Spleen (tissue), 11 donors: ENCODE results near the gene STOML2. TPM values are rescaled to one million over a fixed set of nuclear protein-coding genes. Genes with fewer than 3 reads are reported as not detected.
A peak's percentile ranks its signal among the peaks of the same experiment; 100 is the strongest.

Experiments
- DNase-seq: peaks from one replicate; pipeline ENCODE4 v3.0.0-alpha.2; 2020
- H3K27ac ChIP-seq, 8 donors: fragments of 200-600 bp; sonication (generic) in 7 of 8; 1 replicate in 4 of 8; 2 replicates in 4 of 8; pipeline versions ENCODE4 v1.5.0 to v1.8.0; 2016 to 2021; ENCODE audit warnings: inconsistent platforms in 4 of 8, mild to moderate bottlenecking in 4 of 8, moderate library complexity in 1 of 8
- H3K27me3 ChIP-seq, 7 donors: fragments of 200-600 bp; sonication (generic) in 6 of 7; replicated peaks in 1 of 7; 1 replicate in 4 of 7; 2 replicates in 3 of 7; pipeline versions ENCODE4 v1.5.0 to v1.8.0; 2016 to 2021; ENCODE audit warnings: inconsistent platforms in 3 of 7, mild to moderate bottlenecking in 1 of 7
- H3K36me3 ChIP-seq, 6 donors: fragments of 200-600 bp; sonication (generic) in 5 of 6; 1 replicate in 4 of 6; 2 replicates in 2 of 6; pipeline versions ENCODE4 v1.5.0 to v1.8.0; 2016 to 2021; ENCODE audit warnings: inconsistent platforms in 2 of 6
- H3K4me1 ChIP-seq, 6 donors: fragments of 200-600 bp; sonication (generic) in 5 of 6; 1 replicate in 3 of 6; 2 replicates in 3 of 6; pipeline versions ENCODE4 v1.5.0 to v1.8.0; 2016 to 2021; ENCODE audit warnings: inconsistent platforms in 3 of 6
- H3K4me3 ChIP-seq, 8 donors: fragments of 200-600 bp; sonication (generic) in 7 of 8; 1 replicate in 4 of 8; 2 replicates in 4 of 8; pipeline versions ENCODE4 v1.5.0 to v1.8.0; 2016 to 2021; ENCODE audit warnings: inconsistent platforms in 4 of 8, mild to moderate bottlenecking in 4 of 8, moderate library complexity in 2 of 8
- H3K9me3 ChIP-seq, 8 donors: fragments of 200-600 bp; sonication (generic) in 7 of 8; 1 replicate in 4 of 8; 2 replicates in 4 of 8; pipeline versions ENCODE4 v1.5.0 to v1.8.0; 2016 to 2021; ENCODE audit warnings: inconsistent platforms in 4 of 8
- POLR2A ChIP-seq, 3 donors: fragments of 450-650 bp; IDR thresholded peaks; one replicate each; pipeline ENCODE4 v1.5.1; 2017; ENCODE audit warnings: antibody characterized with exemption in 3 of 3, mild to moderate bottlenecking in 1 of 3
- POLR2AphosphoS5 ChIP-seq, 3 donors: sonication (generic); formaldehyde crosslinking; IDR thresholded peaks; one replicate each; pipeline ENCODE4 v1.5.1; 2017; ENCODE audit warnings: antibody characterized with exemption in 3 of 3
- WGBS, 5 donors: extraction: QIAGEN DNeasy Blood & Tissue Kit in 3 of 5; methylation state at CpG; one replicate each; pipeline versions ENCODE4 v1.1.5 to v1.1.7; 2013 to 2018; 5-methylcytosine and 5-hydroxymethylcytosine counted together
- intact Hi-C: fragments of 100-400 bp; cut with DNase I; formaldehyde crosslinking; loops from one replicate; pipeline ENCODE4 v1.15.0; 2023; ENCODE audit warnings: low total_unique reads
- polyA plus RNA-seq, 3 donors: library from polyadenylated mRNA; stranded (reverse); fragments of 200-250 nt; gene quantifications; one replicate each; pipeline ENCODE4 v1.2.1, GENCODE V29; 2013
- total RNA-seq, 7 donors: library from RNA; depleted of rRNA in 3 of 7; stranded (reverse); fragments of >200 nt in 3 of 7; fragmentation: NEBNext Ultra II Directional in 4 of 7; extraction: Animal tissue kit (Norgen Biotek cat#: 25700) in 4 of 7; gene quantifications; one replicate each; pipeline versions ENCODE4 v1.1.0 to v1.2.1, GENCODE V29; 2016 to 2021
- TF ChIP-seq, protein P1 (sequence below), 11 experiments: fragments of 200-600 bp in 7 of 11; fragments of 450-650 bp in 4 of 11; sonication (generic) in 4 of 11; IDR thresholded peaks in 8 of 11; conservative IDR thresholded peaks in 3 of 11; 1 replicate in 7 of 11; 2 replicates in 4 of 11; pipeline versions ENCODE4 v1.4.0 to v1.8.0; 2016 to 2021; ENCODE audit warnings: antibody characterized with exemption in 11 of 11, inconsistent platforms in 4 of 11, mild to moderate bottlenecking in 1 of 11
- donor health status: healthy with polysubstance abuse.
- donor health status: DM: no; HTN: no; CAD: no; lungs with moderate emphysema.
- donor health status: DM: no; HTN: no; CAD: no.
- donor health status: Bipolar disorder and iron deficiency.
- donor health status: healthy.
- donor health status: DM: no; HTN: no; CAD: no.
- donor health status: DM: yes; HTN: yes; CAD: no.

Gene STOML2
- total and polyA plus RNA-seq, 10 donors, result 54.2 to 80.7 (median 59.6) TPM

DNA sequence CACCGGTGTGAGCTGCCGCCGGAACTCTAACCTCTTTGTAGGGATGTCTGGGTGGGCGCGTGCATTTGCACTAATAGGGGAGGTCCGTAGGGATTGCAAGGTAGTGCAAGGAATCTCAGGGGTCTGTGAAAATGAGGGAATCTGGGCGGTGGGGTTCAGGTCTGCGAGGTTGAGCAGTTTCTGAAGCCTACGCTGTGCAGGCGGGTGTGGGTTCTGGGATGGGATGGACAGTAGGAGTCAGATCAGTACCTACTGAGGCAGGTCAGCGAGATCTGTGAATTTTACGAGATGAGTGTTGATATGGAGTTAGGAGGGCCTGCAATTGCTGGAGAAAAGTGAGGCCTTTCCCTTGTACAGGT, 13.6 kb upstream of the STOML2 start:
- no peak for DNase-seq

DNA sequence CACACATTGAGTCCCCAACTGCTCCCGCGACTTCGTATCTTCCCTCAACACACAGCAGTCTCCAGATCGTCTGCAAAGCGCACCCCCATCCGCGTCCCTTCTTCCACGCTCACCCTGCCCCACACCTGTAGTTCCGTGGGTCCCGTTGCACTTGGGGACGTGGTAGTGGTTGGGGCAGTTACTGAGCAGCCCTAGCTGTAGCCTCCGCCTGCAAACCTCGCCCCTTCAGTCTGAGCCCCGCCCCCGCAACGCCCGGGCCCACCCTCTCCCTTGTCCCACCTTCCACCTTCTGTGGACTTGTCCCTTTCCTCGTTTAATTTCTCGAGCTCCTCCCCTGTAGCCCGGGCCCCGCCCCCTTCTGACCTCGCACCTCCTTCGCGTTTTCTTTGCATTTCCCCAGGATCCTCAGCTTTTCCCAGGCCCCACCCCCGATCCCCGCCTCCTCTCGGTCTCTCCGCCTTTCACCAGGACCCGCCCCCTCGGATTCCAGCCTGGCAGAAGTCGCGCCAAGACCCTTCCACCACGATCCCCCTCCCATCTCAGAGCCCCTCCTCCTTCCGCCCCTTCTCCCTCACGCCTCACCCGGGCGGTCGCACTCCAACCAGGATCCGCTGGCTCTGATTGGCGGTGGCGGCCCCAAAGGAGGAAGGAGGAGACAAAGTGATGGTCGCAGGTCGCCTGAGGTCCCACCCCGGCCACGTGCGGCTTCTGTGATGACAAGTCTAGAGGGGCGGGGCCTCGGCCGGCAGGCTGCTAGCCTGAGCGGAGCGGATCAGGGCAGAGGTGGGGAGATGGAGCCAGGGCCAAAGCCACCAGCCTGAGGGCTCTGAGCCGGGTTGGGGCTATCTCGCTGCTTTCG, 13.0 kb upstream of the STOML2 start, which contains the start of gene ATOSB:
Gene ATOSB (minus strand): TSS at position 183 of the 859 bp plus-strand sequence. CDS start 7,588 bp downstream, outside the sequence.
- H3K27me3 ChIP-seq, result no peaks in the 10 kb centered on the region
- H3K4me3 ChIP-seq, result peak within 1 kb of the TSS; percentile 56 to 88 (median 65)
- no peaks in the 10 kb centered on the region for H3K9me3 ChIP-seq
- 0 to 1% (median 0%) methylated on average over 50 to 54 of the region's 54 CpGs for WGBS, 5 donors
- H3K4me1 ChIP-seq, result peaks cover 34 to 64% (median 53%) of the 10 kb centered on the region in 6 donors
- no peaks in the 10 kb centered on the region for H3K36me3 ChIP-seq
- TF ChIP-seq, protein P1, sequence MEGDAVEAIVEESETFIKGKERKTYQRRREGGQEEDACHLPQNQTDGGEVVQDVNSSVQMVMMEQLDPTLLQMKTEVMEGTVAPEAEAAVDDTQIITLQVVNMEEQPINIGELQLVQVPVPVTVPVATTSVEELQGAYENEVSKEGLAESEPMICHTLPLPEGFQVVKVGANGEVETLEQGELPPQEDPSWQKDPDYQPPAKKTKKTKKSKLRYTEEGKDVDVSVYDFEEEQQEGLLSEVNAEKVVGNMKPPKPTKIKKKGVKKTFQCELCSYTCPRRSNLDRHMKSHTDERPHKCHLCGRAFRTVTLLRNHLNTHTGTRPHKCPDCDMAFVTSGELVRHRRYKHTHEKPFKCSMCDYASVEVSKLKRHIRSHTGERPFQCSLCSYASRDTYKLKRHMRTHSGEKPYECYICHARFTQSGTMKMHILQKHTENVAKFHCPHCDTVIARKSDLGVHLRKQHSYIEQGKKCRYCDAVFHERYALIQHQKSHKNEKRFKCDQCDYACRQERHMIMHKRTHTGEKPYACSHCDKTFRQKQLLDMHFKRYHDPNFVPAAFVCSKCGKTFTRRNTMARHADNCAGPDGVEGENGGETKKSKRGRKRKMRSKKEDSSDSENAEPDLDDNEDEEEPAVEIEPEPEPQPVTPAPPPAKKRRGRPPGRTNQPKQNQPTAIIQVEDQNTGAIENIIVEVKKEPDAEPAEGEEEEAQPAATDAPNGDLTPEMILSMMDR (IDR thresholded peaks at IDR 0.05 in 8 of 11, conservative IDR thresholded peaks at IDR 0.05 in 3 of 11), result no peak
- peak in 1 of 3 donors; percentile 63 for TF ChIP-seq POLR2A (IDR thresholded peaks at IDR 0.05)
- peak; percentile 69 to 88 (median 88) for TF ChIP-seq POLR2AphosphoS5 (IDR thresholded peaks at IDR 0.05)
- H3K27ac ChIP-seq, result peak within 1 kb of the TSS; percentile 72 to 96 (median 88)
- intact Hi-C loops, result loop anchor here (5.0 kb wide), 2 partner anchors 141 to 361 kb away; no protein-coding TSS in a partner anchor
- DNase-seq, result peak; percentile 99

More for the DNA sequence above, 13.6 kb upstream of the STOML2 start:
- WGBS, 5 donors, result 0 to 1% (median 1%) methylated on average over 12 of the region's 12 CpGs
- intact Hi-C loops, result loop anchor here (5.0 kb wide), 2 partner anchors 141 to 361 kb away; no protein-coding TSS in a partner anchor
- peak overlapping the region; percentile 56 to 88 (median 65) for H3K4me3 ChIP-seq
- TF ChIP-seq POLR2AphosphoS5 (IDR thresholded peaks at IDR 0.05) (no peak), POLR2A (IDR thresholded peaks at IDR 0.05) (no peak)
- TF ChIP-seq, protein P1 (IDR thresholded peaks at IDR 0.05 in 8 of 11, conservative IDR thresholded peaks at IDR 0.05 in 3 of 11), result no peak
- H3K4me1 ChIP-seq, result peaks cover 32 to 58% (median 49%) of the 10 kb centered on the region in 6 donors
- no peaks in the 10 kb centered on the region for H3K36me3 ChIP-seq
- no peaks in the 10 kb centered on the region for H3K9me3 ChIP-seq
- H3K27me3 ChIP-seq, result no peaks in the 10 kb centered on the region
- H3K27ac ChIP-seq, result peak overlapping the region; percentile 49 to 96 (median 88)

DNA sequence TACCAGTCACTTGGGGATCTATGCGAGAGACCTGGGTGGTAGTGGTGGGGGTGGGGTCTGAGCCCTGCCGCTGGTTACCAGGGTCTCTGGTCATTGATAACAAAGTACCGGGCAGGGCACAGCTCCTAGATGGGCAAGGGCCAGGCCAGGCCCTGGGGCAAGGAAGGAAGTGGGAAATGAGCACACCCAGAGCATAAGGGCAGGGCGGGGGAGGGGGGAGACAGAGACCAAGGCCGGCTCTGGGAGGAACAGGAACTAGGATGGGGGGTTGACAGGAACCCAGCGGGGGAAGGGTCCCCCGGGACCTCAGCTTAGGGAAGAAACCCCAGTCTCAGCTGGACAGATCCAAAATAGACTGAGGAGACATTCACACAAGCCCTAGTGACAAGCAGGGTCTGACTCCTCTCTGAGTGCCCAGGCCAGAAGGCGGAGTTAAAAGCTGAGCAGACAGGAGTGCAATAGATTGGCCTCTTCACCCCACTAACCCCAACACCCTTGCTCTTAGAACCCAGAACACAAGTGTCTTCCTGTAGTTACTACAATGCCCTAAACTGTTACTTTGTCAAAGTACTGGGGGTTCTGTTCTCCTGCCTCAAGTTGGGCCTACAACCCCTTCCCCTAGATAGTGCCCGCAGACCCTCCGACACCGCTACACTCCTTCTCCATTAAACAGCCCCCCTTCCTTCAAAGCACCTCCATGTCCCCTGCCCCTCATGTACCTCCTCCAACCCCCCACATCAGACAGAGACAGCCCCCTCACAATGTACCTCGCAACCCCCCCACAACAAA, 12.1 kb upstream of the STOML2 start:
- Histone ChIP-seq H3K9me3 (no peaks in the 10 kb centered on the region), H3K27me3 (no peaks in the 10 kb centered on the region), H3K4me1 (peaks cover 39 to 73% (median 61%) of the 10 kb centered on the region in 6 donors), H3K27ac (peak overlapping the region; percentile 72 to 96 (median 88)), H3K36me3 (no peaks in the 10 kb centered on the region), H3K4me3 (peak overlapping the region; percentile 56 to 88 (median 65))
- TF ChIP-seq, protein P1 (IDR thresholded peaks at IDR 0.05 in 8 of 11, conservative IDR thresholded peaks at IDR 0.05 in 3 of 11), result no peak
- TF ChIP-seq POLR2A (IDR thresholded peaks at IDR 0.05) (peak in 1 of 3 donors; percentile 15), POLR2AphosphoS5 (IDR thresholded peaks at IDR 0.05) (peak; percentile 38 to 69 (median 60))
- intact Hi-C loops, result loop anchor here (5.0 kb wide), 2 partner anchors 142 to 362 kb away; no protein-coding TSS in a partner anchor
- WGBS, 5 donors, result 3 to 8% (median 6%) methylated on average over 12 of the region's 12 CpGs
- DNase-seq, result peak; percentile 91
